ENCODE results near the gene DOC2B.
A peak's percentile ranks its signal among the peaks of the same experiment; 100 is the strongest.
"Not testable (repeated sequence)": the region's sequence is repeated elsewhere in the genome, so short reads cannot be mapped to it uniquely, and the experiment has no call there.

DOC2B gene

GRCh38 chr17:189444-189843, 8.0 kb upstream of the DOC2B start:
- no peak for DNase-seq (ENCODE audit: low spot score)

GRCh38 chr17:187130-187529, 5.7 kb upstream of the DOC2B start:
- no peak for DNase-seq (ENCODE audit: low spot score)

- DNase-seq (ENCODE audit: low spot score): no peak
Observed at GRCh38 chr17:185445-186138, 4.1 kb upstream of the DOC2B start.

- no peak for DNase-seq (ENCODE audit: low spot score)
Observed at GRCh38 chr17:183021-183420, 1.6 kb upstream of the DOC2B start.

- DNase-seq (ENCODE audit: low spot score): no peak
Observed at GRCh38 chr17:182050-182751, 751 bp upstream of the DOC2B start.

- DNase-seq (ENCODE audit: low spot score): no peak
Observed at GRCh38 chr17:180381-181244, 837 bp downstream of the DOC2B start.

GRCh38 chr17:179781-180380, 1.6 kb downstream of the DOC2B start:
- DNase-seq (ENCODE audit: low spot score): no peak

- no peak for DNase-seq (ENCODE audit: low spot score)
Observed at GRCh38 chr17:179066-179432, 2.4 kb downstream of the DOC2B start.

- DNase-seq (ENCODE audit: low spot score): no peak
Observed at GRCh38 chr17:178292-179065, 3.0 kb downstream of the DOC2B start.

GRCh38 chr17:177762-178161, 3.7 kb downstream of the DOC2B start:
- DNase-seq (ENCODE audit: low spot score): no peak

- no peak for DNase-seq (ENCODE audit: low spot score)
Observed at GRCh38 chr17:177155-177554, 4.3 kb downstream of the DOC2B start.

- DNase-seq (ENCODE audit: low spot score): no peak
Observed at GRCh38 chr17:173166-173911, 8.1 kb downstream of the DOC2B start.

- DNase-seq (ENCODE audit: low spot score): no peak
Observed at GRCh38 chr17:172401-172800, 9.0 kb downstream of the DOC2B start.

- DNase-seq (ENCODE audit: low spot score): no peak
Observed at GRCh38 chr17:171871-172270, 9.6 kb downstream of the DOC2B start.

- no peak for DNase-seq (ENCODE audit: low spot score)
Observed at GRCh38 chr17:170130-170670, 11.2 kb downstream of the DOC2B start.

GRCh38 chr17:168614-169013, 12.8 kb downstream of the DOC2B start:
- not testable (repeated sequence) for DNase-seq (ENCODE audit: low spot score)

- no peak for DNase-seq (ENCODE audit: low spot score)
Observed at GRCh38 chr17:165939-166338, 15.5 kb downstream of the DOC2B start.

- DNase-seq (ENCODE audit: low spot score): peak; percentile 34
Observed at GRCh38 chr17:164303-165235, 16.9 kb downstream of the DOC2B start.

- DNase-seq (ENCODE audit: low spot score): no peak
Observed at GRCh38 chr17:163514-164098, 17.8 kb downstream of the DOC2B start.
